Esophagus squamous epithelium (tissue), 4 donors: ENCODE data around the gene COL27A1.
"Not testable (repeated sequence)": the region's sequence is repeated elsewhere in the genome, so short reads cannot be mapped to it uniquely, and the experiment has no call there.

Experiments used
- CTCF ChIP-seq, 6 experiments: fragments of 450-650 bp in 4 of 6; fragments of 200-600 bp in 2 of 6; sonication (generic) in 2 of 6; IDR thresholded peaks; one replicate each; pipeline ENCODE4 v1.5.1; 2016 to 2019; ENCODE audit warnings: antibody characterized with exemption in 6 of 6, mild to moderate bottlenecking in 4 of 6, moderate library complexity in 4 of 6
- POLR2A ChIP-seq, 4 donors: fragments of 450-650 bp; IDR thresholded peaks; one replicate each; pipeline ENCODE4 v1.6.1; 2017; ENCODE audit warnings: antibody characterized with exemption in 4 of 4, mild to moderate bottlenecking in 4 of 4, moderate library complexity in 3 of 4

- not testable (repeated sequence) for TF ChIP-seq POLR2A, CTCF (IDR thresholded peaks at IDR 0.05)
These were observed 174.3 kb downstream of the COL27A1 start, which contains the start of gene ORM2 for GRCh38 chr9:114329625-114330022.
